Right renal pelvis (tissue), 4 donors: Measurements from ENCODE around the gene RALGAPA2. TPM values are rescaled to one million over a fixed set of nuclear protein-coding genes. Genes with fewer than 3 reads are reported as not detected.

Source experiments
- DNase-seq, 4 donors: peaks; one replicate each; pipeline ENCODE4 v3.0.0-alpha.2; 2013; ENCODE audit warnings: low read depth in 4 of 4, low spot score in 3 of 4, missing footprints in 1 of 4
- polyA plus RNA-seq, 4 donors: library from polyadenylated mRNA; unstranded; fragments of 120-200 nt; gene quantifications; one replicate each; pipeline ENCODE4 v1.2.1, GENCODE V29; 2013; ENCODE audit not compliant: insufficient read length in 4 of 4

The RALGAPA2 gene
- polyA plus RNA-seq, 4 donors: 18.3 to 22.8 (median 19.5) TPM

- no peak for DNase-seq
Measured at GRCh38 chr20:20447196-20447595, 265.2 kb downstream of the RALGAPA2 start.

- DNase-seq: no peak
Measured at GRCh38 chr20:20446425-20447015, 265.9 kb downstream of the RALGAPA2 start.

GRCh38 chr20:20446001-20446400 lies 266.4 kb downstream of the RALGAPA2 start:
- DNase-seq: no peak

GRCh38 chr20:20443504-20443903 lies 268.9 kb downstream of the RALGAPA2 start:
- no peak for DNase-seq

DNA sequence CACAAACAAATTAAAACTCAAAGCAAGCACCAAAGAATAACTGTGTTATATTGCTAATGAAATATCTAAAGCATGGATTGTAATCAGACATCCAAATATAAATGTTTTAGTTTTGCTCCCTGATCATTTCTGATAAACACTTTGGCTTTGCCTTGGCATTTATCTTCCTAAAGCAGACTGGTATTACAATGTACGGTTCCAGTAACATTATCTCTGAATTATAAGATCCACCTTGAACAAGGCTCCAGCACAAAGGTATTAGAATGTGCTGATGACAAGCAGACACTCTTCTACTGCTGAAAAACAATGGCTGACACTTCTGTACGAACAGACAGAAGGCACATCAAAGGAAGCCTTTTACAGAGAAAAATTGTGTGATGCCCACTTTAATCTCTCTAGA lies 270.0 kb downstream of the RALGAPA2 start:
- DNase-seq: no peak

- DNase-seq: no peak
Measured at GRCh38 chr20:20440886-20441658, 271.4 kb downstream of the RALGAPA2 start.

- DNase-seq: no peak
Measured at GRCh38 chr20:20440481-20440880, 272.0 kb downstream of the RALGAPA2 start.

GRCh38 chr20:20439602-20440190 lies 272.7 kb downstream of the RALGAPA2 start:
- DNase-seq: no peak

DNA sequence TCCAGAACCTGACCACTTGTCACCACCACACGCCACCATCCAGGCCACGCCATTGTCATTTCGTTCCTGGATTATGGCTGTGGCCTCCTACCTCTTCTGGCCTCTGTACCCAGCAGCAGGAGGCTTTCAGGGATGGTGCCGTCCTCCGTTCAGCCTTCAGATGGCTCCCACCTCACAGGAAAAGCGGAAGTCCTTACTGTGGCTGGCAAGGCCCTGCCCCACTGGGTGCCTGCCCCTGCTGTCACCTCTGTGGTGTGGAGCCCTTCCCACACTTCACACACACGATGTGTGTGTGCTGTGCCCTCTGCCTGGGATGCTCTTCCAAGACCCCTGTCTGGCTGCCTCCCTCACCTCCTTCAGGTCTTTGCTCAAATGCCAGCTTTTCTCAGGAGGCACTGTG lies 275.1 kb downstream of the RALGAPA2 start:
- DNase-seq: no peak

GRCh38 chr20:20436689-20437088 lies 275.8 kb downstream of the RALGAPA2 start:
- DNase-seq: no peak

DNA sequence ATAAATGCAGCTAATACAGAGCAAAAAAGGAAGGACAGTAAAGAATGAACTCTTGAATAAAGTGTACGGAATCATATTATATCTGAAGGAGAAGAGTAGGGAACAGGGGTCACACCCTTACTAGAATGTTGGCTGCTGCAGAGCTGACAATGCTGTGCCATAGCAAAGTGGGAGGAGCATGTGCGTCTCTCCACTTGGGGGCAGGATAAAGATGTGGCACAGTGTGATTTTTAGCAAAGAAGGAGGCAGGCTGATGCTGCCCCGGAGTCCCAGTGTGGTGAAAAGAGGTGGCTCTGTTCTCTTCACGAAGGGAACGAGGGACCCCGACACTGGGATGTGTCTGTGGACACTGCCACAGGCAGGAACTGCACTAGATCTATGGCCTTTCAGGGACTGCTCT lies 277.0 kb downstream of the RALGAPA2 start:
- DNase-seq: no peak

DNA sequence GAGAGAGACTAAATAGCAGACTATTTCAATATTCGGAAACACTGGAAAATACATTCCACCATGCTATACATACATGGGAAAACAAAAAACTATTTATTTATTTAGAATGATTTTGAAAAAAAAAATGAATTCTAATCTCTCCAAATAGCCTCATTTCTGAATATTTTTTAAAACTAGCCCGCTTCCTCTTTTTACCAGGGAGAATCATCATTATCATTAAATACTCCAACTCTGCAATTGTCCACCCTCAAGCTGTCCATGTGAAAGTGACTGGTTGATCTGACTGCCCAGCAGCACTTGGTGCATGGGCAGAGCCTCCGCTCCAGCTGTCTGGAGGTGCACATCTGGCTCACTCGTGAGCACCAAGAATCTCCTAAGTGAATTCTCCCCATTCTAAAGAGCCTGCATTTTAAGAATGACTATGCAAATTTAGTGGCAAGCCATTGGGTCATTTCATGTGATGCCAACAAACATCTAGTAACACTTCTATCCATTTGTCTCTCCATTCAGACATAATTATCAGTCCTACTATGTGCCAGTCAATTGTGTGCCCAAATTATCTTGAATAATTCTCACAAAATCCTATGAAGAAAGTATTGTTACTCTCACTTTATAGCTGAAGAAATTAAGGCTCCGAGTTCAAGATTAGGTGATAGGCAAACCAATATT lies 279.7 kb downstream of the RALGAPA2 start:
- DNase-seq: no peak

DNA sequence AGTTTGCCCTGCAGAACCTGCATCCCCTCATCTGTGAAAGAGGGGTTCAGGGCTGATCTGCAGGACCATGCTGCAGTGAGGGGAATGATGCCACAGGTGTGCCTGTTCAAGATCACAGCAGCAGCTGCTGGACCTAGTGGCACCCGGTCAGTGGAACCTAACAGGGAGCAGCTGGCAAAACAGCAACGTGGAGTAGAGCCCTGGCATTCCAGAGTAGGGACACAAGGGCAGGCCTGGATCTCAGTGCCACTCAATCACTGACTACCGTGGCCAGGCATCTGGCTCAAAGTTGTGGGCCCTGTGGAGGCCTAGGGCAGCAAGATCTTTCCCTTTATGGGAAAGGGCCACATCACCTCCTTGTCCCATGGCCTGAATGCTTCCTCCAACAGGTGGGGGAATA lies 282.4 kb downstream of the RALGAPA2 start:
- DNase-seq: no peak

GRCh38 chr20:20428067-20428466 lies 284.4 kb downstream of the RALGAPA2 start:
- DNase-seq: no peak

DNA sequence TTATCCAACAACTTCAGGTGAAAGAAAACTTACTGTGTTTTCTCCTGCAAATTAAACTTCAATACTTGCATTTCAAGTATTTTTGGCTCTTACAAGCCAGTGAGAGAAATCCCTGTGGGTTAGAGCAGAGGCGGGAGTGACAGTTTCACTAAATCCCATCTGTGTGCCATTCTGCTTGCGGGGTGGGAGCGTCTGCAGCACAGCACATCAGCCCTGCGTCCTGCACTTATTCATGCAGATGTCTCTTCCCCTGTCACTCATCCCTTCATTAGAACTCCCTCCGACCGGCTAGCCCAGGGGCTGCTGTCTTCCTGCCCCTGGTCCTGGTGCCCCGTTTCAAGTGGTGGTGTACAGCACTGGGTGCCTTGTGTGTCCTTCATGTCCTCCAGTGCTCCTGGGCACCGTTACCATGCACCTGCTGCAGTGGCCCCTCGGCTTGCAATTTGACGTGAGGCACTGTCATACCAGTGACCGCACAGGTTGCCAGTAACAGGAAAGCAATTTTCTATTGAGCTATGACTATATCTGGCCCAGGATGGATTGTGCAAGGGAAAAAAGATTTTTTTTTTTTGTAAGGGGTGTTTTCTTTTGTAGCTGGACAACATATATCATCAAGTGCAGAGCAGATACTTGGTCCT lies 285.1 kb downstream of the RALGAPA2 start:
- DNase-seq: no peak

- no peak for DNase-seq
Measured at GRCh38 chr20:20426655-20426907, 285.9 kb downstream of the RALGAPA2 start.

DNA sequence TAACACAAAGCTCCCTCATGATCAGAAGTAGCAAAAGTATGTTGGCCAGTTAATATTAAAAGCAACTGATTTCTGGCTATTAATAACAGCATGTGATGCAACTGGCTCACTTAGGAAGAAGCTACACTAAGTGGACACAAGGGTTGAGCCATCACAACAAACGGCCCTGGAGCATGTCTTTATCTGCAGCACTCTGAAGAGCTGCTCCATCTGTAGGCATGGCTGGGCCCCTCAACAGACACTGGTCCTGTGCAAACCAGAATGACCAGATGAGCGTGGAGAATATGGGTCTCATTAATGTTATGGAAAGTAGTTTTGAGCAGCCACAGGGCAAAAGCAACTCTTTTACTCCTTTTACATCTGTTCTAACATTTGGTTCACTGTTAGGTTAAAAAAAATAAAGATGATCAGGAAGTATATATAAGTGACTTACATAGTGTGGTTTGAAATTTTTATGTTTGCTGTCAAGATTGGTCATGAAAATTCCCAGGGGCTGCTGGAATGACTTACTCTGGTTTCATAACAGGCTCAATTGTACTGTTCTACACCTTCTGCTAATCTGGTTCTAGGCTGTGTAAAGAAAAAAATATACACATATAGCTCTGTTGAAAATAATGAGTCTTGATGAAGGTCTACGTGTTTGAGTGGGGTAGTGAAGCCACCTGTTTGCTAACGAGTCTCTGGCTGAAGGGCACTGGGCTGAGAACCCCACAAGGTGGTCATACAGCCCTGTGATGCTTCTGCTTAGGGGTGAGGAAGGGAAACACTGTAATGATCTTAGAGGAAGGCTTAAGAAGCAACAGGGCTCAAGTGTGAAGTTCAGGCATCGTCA lies 286.4 kb downstream of the RALGAPA2 start:
- DNase-seq: no peak

- DNase-seq: no peak
Measured at GRCh38 chr20:20423117-20423516, 289.3 kb downstream of the RALGAPA2 start.

DNA sequence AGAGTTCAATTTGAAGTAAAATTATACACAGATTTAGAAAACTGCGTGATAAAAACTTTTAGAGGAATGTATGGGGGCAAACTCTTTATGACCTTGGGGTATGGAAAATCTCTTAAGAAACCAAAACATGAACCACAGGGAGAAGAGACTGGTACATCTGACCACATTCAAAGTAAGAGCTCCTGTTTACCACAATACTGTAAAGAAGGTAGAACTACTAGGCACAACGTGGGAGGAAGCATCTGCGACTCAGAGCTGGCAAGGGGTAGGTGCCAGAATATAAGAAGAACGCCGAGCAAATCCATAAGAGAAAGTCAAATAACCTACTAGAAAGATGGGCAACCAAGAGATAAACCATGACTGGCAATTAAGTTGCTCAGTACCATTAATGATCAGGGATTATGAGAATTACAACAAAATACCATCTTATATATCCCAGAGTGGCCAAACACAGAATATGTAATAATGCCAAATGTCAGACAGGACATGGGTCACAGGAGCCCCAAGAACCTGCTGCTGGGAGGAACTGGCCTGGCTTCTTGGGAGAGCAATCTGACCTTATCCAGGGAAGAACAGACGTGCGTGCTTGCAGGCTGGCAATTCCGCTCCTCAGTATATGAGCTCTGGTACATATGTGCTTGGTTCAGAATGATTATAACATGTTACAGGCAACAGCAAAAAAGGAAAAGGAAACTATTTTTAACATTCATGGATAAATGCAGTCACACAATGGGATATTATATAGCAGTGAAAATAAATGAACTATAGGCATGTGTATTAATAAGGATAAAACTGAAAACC lies 294.4 kb downstream of the RALGAPA2 start:
- DNase-seq: no peak

GRCh38 chr20:20415321-20415720 lies 297.1 kb downstream of the RALGAPA2 start:
- DNase-seq: no peak
